Ascending aorta (tissue), 2 donors: ENCODE measurements around the gene ANKRD23. TPM values are rescaled to one million over a fixed set of nuclear protein-coding genes. Genes with fewer than 3 reads are reported as not detected.
A peak's percentile ranks its signal among the peaks of the same experiment; 100 is the strongest.

Source experiments
- DNase-seq, 2 donors: peaks; one replicate each; pipeline ENCODE4 v3.0.0-alpha.2; 2019; ENCODE audit warnings: low spot score in 2 of 2
- H3K27ac ChIP-seq, 2 donors: fragments of 200-600 bp; sonication (generic); one replicate each; pipeline ENCODE4 v1.5.1; 2016 to 2017; ENCODE audit warnings: mild to moderate bottlenecking in 1 of 2
- H3K27me3 ChIP-seq: fragments of 200-600 bp; sonication (generic); one replicate; pipeline ENCODE4 v1.5.1; 2017
- H3K36me3 ChIP-seq, 2 donors: fragments of 200-600 bp; sonication (generic); one replicate each; pipeline ENCODE4 v1.5.1; 2016
- H3K4me1 ChIP-seq, 2 donors: fragments of 200-600 bp; sonication (generic); one replicate each; pipeline ENCODE4 v1.5.1; 2016 to 2017; ENCODE audit warnings: mild to moderate bottlenecking in 1 of 2
- H3K4me3 ChIP-seq, 2 donors: fragments of 200-600 bp; sonication (generic); one replicate each; pipeline ENCODE4 v1.5.1; 2016 to 2017; ENCODE audit warnings: mild to moderate bottlenecking in 1 of 2
- H3K9me3 ChIP-seq, 2 donors: fragments of 200-600 bp; sonication (generic); one replicate each; pipeline ENCODE4 v1.5.1; 2016
- intact Hi-C: fragments of 100-400 bp; cut with DNase I; formaldehyde crosslinking; loops from one replicate; pipeline ENCODE4 v1.15.1; 2023
- total RNA-seq: library from RNA; depleted of rRNA; stranded (reverse); fragments of >200 nt; gene quantifications from one replicate; pipeline ENCODE4 v1.1.0, GENCODE V29; 2016
- TF ChIP-seq, protein P1 (sequence below), 3 experiments: fragments of 200-600 bp in 2 of 3; fragments of 450-650 bp in 1 of 3; sonication (generic) in 2 of 3; IDR thresholded peaks; one replicate each; pipeline ENCODE4 v1.5.1; 2016 to 2019; ENCODE audit warnings: antibody characterized with exemption in 3 of 3, mild to moderate bottlenecking in 1 of 3, moderate library complexity in 1 of 3

ANKRD23 gene
- total RNA-seq, 1 donor from 2014 or later: 4.0 TPM

DNA sequence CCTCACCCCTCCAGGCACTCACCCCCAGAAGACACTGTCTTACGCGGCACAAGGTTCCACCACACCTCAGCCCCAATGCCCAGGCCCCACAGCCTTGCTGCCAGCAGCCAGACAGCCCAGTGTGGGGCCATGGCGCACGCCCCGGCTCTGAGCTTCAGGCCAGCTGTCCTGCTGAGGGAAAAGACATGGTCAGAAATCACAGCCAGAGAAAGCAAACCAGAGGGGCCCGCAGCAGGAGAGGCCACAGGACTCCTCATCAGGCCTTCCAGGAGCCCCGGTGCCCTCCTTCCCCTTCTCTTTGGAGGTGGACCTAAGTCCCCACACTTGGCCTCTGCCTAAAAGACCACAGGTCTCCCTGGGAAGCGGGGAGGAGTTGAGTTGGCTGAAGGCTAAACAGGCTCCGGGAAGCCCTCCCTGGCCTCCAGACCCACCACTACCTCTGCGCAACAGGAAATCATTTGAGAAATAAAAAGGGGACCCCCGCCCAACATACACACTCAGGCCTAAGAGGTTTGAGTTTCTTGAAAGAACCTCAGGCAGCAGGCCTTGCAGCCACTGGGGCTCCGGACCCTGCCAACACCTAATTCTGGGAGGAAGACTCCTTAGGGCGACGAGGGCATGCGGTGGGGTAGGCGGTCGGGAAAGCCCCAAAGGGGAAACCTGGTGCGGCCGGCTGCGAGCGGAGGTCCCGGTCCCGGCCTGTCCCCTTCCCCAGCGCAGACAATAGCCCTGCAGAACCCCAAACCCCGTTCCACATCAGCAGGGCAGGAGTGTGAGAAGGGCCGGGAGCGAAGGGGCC, 24.1 kb upstream of the ANKRD23 start:
- intact Hi-C loops: loop anchor here (5.0 to 10.0 kb wide), 2 partner anchors 227 to 244 kb away; partner anchors contain the start of genes ANKRD36 and FAHD2B
- H3K9me3 ChIP-seq: no peaks in the 10 kb centered on the region
- TF ChIP-seq, protein P1, sequence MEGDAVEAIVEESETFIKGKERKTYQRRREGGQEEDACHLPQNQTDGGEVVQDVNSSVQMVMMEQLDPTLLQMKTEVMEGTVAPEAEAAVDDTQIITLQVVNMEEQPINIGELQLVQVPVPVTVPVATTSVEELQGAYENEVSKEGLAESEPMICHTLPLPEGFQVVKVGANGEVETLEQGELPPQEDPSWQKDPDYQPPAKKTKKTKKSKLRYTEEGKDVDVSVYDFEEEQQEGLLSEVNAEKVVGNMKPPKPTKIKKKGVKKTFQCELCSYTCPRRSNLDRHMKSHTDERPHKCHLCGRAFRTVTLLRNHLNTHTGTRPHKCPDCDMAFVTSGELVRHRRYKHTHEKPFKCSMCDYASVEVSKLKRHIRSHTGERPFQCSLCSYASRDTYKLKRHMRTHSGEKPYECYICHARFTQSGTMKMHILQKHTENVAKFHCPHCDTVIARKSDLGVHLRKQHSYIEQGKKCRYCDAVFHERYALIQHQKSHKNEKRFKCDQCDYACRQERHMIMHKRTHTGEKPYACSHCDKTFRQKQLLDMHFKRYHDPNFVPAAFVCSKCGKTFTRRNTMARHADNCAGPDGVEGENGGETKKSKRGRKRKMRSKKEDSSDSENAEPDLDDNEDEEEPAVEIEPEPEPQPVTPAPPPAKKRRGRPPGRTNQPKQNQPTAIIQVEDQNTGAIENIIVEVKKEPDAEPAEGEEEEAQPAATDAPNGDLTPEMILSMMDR (IDR thresholded peaks at IDR 0.05): peak in 1 of 3 experiments; percentile 8
- H3K4me1 ChIP-seq: peaks cover 16 to 31% of the 10 kb centered on the region in 2 donors
- H3K36me3 ChIP-seq: peaks cover 45% of the 10 kb centered on the region in 2 donors
- no peak for DNase-seq
- H3K4me3 ChIP-seq: peak overlapping the region; percentile 88 to 98
- H3K27me3 ChIP-seq: no peaks in the 10 kb centered on the region
- H3K27ac ChIP-seq: peak overlapping the region; percentile 96 to 99

DNA sequence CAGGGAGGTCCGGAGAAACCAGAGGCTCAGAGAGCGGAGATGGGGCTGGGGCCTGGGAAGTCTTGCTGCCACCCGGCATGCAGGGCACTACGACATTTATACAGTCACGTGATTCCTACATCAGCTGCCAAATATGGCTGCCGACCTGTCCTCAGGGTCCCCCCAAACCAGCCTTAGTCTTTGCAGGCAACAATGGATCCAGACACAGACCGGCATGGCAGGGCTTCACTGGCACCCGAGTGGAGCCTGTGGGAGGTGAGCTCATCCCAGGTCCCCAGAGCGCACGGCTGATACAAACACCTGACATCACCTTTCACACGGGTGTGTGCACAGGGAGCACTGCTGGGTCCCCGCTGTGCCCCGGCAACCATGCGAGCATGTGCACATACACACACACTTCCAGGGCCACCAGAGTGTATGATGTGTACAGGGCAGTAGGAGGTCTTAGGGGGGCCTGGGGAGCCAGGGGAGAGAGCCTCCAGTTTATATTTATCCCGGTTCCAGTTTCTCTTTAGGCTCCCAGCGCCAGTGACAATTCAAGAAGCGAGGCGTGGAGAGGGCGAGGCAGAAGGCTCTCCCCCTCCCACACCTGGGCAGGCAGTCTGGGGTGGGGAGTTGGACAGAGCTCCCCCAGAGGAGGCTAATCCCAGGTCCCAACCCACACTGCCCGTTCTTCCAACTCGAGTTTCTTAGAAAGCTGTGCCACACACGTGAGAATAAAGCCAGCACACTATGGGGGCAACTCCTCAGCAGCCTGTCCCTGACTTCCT, 23.4 kb upstream of the ANKRD23 start:
- Histone ChIP-seq H3K36me3 (peaks cover 48 to 51% of the 10 kb centered on the region in 2 donors), H3K9me3 (no peaks in the 10 kb centered on the region), H3K4me3 (peak overlapping the region; percentile 88 to 98), H3K27ac (peak overlapping the region; percentile 96 to 99), H3K4me1 (peaks cover 16 to 30% of the 10 kb centered on the region in 2 donors), H3K27me3 (no peaks in the 10 kb centered on the region)
- DNase-seq: no peak
- TF ChIP-seq, protein P1 (IDR thresholded peaks at IDR 0.05): no peak
- intact Hi-C loops: loop anchor here (5.0 to 10.0 kb wide), 2 partner anchors 228 to 245 kb away; partner anchors contain the start of genes ANKRD36 and FAHD2B

DNA sequence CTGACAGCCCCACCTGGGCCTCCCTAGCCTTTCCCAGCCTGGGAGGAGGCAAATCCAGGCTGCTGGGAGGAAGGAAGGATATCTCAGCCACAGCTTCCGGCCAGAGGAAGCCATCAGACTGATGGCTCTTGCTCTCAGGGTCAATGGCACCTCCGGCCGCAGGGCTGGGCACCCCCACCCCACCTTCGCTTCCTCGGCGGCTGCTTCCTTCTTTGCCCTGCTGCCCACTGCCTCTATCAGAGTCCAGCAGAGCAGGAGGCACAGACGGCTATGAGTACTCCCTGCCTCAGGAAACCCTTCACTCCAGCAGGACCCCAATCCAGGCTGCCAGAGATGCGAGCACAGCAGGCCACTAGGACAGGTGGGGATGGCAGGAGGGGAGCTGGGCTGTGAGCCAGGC, 22.8 kb upstream of the ANKRD23 start:
- Histone ChIP-seq H3K36me3 (peaks cover 54 to 57% of the 10 kb centered on the region in 2 donors), H3K4me3 (peak overlapping the region in 1 of 2 donors; percentile 98), H3K27ac (peak overlapping the region; percentile 96 to 99), H3K4me1 (peaks cover 16 to 30% of the 10 kb centered on the region in 2 donors), H3K9me3 (no peaks in the 10 kb centered on the region), H3K27me3 (no peaks in the 10 kb centered on the region)
- no peak for DNase-seq
- TF ChIP-seq, protein P1 (IDR thresholded peaks at IDR 0.05): no peak
- intact Hi-C loops: loop anchor here (5.0 to 10.0 kb wide), 2 partner anchors 228 to 246 kb away; partner anchors contain the start of genes ANKRD36 and FAHD2B

DNA sequence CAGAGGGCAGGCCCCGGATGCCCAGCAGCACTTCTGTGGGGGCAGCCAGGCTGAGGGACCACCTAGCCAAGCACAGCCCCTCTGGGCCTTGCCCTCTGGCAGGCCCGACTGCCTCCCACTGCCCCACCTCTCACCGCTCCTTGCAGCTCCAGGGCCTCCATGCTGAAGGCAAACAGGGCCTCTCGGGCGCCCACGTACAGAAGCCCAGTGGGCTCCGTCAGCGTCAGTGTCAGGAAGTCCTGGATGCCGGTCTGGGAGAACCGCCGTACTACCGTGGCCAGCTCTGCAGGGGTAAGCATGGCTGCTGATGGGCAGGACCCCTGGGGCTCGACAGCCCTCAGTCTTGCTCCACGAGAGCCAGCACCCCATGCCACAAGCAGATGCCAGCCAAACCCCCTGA, 22.3 kb upstream of the ANKRD23 start:
- DNase-seq: no peak
- no peaks in the 10 kb centered on the region for H3K9me3 ChIP-seq
- intact Hi-C loops: loop anchor here (5.0 to 10.0 kb wide), 2 partner anchors 229 to 246 kb away; partner anchors contain the start of genes ANKRD36 and FAHD2B
- TF ChIP-seq, protein P1 (IDR thresholded peaks at IDR 0.05): no peak
- peaks cover 59 to 61% of the 10 kb centered on the region in 2 donors for H3K36me3 ChIP-seq
- H3K27me3 ChIP-seq: no peaks in the 10 kb centered on the region
- no peak overlapping the region for H3K4me3 ChIP-seq
- peak overlapping the region; percentile 96 to 99 for H3K27ac ChIP-seq
- peaks cover 16 to 29% of the 10 kb centered on the region in 2 donors for H3K4me1 ChIP-seq

DNA sequence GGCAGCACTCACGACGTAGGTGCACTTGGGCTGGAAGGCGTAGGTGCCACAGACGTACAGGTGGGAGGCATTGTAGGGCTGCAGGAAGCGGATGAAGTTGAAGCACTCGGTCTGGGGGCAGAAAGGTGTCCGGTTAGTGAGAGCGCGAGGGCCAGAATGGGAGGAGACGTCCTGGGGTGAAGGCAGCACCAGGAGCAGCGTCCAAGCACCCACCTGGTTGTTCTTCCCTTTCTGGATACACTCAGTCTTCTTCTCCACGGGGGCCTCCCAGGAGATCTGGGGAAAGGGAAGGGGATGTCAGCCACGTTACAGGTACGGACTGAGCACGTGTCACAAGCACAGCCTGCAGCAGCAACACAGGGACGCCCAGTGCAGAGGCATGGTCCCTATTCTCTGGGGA, 21.8 kb upstream of the ANKRD23 start:
- TF ChIP-seq, protein P1 (IDR thresholded peaks at IDR 0.05): no peak
- Histone ChIP-seq H3K27ac (peak overlapping the region in 1 of 2 donors; percentile 96), H3K27me3 (no peaks in the 10 kb centered on the region), H3K9me3 (no peaks in the 10 kb centered on the region), H3K4me1 (peaks cover 16 to 25% of the 10 kb centered on the region in 2 donors), H3K4me3 (no peak overlapping the region), H3K36me3 (peaks cover 64 to 66% of the 10 kb centered on the region in 2 donors)
- DNase-seq: no peak
- intact Hi-C loops: loop anchor here (5.0 to 10.0 kb wide), 2 partner anchors 229 to 247 kb away; partner anchors contain the start of genes ANKRD36 and FAHD2B
